Measurements from ENCODE around the gene MROH7.

DNA sequence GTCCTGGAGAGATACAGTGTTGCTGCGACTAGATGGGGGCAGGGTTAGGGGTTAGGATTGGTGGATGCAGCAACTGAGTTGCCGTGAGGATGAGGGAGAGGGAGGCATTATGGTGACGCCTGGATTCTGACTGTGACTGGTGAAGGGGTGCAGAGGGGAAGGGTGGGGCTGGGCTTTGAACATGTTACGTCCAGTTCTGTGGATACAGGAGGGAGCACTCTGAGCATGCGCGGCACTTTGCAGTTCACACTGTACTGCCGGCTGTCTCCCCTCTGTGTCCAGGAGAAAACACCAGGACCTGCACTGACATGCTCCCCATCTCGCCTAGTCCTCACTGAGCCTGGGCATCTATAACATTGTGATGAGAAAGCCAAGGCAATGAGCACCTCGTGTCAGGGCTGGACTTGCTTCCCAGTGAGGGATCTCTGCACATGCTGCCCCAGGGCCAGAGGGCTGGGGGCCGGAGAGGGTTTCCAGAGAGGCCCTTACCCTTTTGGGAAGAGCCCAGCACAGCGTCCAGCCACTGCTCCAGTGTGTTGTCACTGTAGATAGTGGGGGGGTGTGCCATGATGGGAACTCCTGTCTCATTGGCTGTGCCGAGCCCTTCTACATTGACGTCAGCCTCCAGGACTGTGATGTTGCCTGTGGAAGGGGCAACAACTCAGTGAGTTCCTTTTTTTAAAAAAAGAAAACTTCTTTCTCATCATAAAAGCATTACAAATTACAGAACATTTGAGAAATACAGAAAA is 25.9 kb upstream of the MROH7 start:
- TF ChIP-seq, protein P1, sequence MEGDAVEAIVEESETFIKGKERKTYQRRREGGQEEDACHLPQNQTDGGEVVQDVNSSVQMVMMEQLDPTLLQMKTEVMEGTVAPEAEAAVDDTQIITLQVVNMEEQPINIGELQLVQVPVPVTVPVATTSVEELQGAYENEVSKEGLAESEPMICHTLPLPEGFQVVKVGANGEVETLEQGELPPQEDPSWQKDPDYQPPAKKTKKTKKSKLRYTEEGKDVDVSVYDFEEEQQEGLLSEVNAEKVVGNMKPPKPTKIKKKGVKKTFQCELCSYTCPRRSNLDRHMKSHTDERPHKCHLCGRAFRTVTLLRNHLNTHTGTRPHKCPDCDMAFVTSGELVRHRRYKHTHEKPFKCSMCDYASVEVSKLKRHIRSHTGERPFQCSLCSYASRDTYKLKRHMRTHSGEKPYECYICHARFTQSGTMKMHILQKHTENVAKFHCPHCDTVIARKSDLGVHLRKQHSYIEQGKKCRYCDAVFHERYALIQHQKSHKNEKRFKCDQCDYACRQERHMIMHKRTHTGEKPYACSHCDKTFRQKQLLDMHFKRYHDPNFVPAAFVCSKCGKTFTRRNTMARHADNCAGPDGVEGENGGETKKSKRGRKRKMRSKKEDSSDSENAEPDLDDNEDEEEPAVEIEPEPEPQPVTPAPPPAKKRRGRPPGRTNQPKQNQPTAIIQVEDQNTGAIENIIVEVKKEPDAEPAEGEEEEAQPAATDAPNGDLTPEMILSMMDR (conservative IDR thresholded peaks at IDR 0.05; ENCODE audit: low read depth, low read length), result no peak
- no peak for TF ChIP-seq EZH2 (IDR thresholded peaks at IDR 0.05; ENCODE audit: borderline replicate concordance, low read depth, low read length, poor library complexity, severe bottlenecking)

Data from A673 (cell line).